AG04449 (cell line): ENCODE data around the gene ATG7.
"Not testable (repeated sequence)": the region's sequence is repeated elsewhere in the genome, so short reads cannot be mapped to it uniquely, and the experiment has no call there.

ENCODE experiments used
- CTCF ChIA-PET: fragments of 350-600 bp; formaldehyde crosslinking; extraction: SDS; loops from one replicate; lab custom pipeline; 2021; ENCODE audit warnings: antibody characterized with exemption; lab: Yijun Ruan, JAX
- POLR2A ChIA-PET: fragments of 400-600, 350-600 bp; formaldehyde crosslinking; extraction: SDS; loops from one replicate; lab custom pipeline; 2020; ENCODE audit warnings: antibody characterized with exemption, inconsistent platforms; lab: Yijun Ruan, JAX
- DNase-seq: peaks from one replicate; pipeline ENCODE4 v3.0.0-alpha.2; 2010; ENCODE audit warnings: low read depth, low spot score
- H3K4me3 ChIP-seq: 2 replicates; pipeline ENCODE4 v1.5.1; 2011; ENCODE audit warnings: low read depth, mild to moderate bottlenecking, control low read depth, low read length
- TF ChIP-seq, protein P1 (sequence below): IDR thresholded peaks from one replicate; pipeline ENCODE4 v1.5.1; 2011; ENCODE audit warnings: mild to moderate bottlenecking, moderate library complexity, low read length, control low read depth, inconsistent platforms; ENCODE audit not compliant: insufficient read depth; ENCODE audit errors: missing control alignments

The ATG7 gene

DNA sequence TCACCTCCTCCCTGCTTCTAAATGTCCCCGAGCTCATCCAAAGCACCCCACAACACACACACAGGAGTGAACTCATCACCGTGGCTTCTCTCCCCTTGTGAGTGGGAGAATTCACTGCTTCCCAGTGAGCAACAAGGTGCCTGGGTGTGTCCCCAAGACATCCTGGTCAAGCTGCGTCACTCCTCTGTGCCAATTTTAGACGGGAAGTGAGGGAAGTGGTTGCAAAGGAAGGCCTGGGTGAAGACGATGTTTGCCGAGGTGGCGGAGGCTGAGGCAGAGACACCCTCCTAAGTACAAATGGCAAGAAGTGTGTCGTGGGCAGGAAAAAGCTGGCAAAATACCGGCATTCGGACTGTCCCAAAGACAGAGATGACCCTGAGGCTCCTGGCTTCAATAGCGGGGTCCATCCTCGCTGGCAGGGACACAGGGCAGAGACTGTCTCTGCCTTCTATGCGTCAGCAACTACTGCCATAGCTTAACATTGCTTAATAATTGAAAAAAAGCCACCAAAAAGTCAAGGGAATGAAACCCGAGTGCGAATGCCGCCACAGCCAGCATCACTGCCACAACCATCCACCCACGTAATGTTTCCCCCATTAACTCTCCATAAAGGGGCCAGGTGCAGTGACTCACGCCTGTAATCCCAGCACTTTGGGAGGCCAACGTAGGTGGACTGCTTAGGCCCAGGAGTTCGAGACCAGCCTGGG, 298.7 kb downstream of the ATG7 start:
- DNase-seq = no peak
- H3K4me3 ChIP-seq = no peak overlapping the region
- ChIA-PET POLR2A (no interaction called here), CTCF (interaction anchor here (0.9 to 3.0 kb wide), 5 partner anchors 8 to 191 kb away, joined by 3 to 10 read pairs (median 3); no protein-coding TSS in a partner anchor)
- TF ChIP-seq, protein P1, sequence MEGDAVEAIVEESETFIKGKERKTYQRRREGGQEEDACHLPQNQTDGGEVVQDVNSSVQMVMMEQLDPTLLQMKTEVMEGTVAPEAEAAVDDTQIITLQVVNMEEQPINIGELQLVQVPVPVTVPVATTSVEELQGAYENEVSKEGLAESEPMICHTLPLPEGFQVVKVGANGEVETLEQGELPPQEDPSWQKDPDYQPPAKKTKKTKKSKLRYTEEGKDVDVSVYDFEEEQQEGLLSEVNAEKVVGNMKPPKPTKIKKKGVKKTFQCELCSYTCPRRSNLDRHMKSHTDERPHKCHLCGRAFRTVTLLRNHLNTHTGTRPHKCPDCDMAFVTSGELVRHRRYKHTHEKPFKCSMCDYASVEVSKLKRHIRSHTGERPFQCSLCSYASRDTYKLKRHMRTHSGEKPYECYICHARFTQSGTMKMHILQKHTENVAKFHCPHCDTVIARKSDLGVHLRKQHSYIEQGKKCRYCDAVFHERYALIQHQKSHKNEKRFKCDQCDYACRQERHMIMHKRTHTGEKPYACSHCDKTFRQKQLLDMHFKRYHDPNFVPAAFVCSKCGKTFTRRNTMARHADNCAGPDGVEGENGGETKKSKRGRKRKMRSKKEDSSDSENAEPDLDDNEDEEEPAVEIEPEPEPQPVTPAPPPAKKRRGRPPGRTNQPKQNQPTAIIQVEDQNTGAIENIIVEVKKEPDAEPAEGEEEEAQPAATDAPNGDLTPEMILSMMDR = no peak

DNA sequence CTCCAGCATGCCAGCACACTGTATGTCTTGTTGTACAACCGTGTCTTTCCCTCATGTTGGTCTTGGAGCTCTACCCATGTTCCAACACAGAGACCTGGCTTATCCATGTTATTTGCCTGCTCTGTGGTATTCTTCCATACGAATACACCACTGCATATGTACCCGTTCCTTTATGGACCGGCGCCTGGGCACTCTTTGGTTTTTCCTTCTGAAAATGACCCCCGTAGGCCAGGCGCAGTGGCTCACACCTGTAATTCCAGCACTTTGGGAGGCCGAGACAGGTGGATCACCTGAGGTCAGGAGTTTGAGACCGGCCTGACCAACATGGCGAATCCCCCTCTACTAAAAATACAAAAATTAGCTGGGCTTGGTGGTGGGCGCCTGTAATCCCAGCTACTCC, 300.5 kb downstream of the ATG7 start:
- CTCF ChIA-PET = interaction anchor here (3.0 kb wide), 1 partner anchor 193 kb away, joined by 10 read pairs; no protein-coding TSS in a partner anchor
- DNase-seq, H3K4me3 ChIP-seq, POLR2A ChIA-PET: not testable (repeated sequence)

DNA sequence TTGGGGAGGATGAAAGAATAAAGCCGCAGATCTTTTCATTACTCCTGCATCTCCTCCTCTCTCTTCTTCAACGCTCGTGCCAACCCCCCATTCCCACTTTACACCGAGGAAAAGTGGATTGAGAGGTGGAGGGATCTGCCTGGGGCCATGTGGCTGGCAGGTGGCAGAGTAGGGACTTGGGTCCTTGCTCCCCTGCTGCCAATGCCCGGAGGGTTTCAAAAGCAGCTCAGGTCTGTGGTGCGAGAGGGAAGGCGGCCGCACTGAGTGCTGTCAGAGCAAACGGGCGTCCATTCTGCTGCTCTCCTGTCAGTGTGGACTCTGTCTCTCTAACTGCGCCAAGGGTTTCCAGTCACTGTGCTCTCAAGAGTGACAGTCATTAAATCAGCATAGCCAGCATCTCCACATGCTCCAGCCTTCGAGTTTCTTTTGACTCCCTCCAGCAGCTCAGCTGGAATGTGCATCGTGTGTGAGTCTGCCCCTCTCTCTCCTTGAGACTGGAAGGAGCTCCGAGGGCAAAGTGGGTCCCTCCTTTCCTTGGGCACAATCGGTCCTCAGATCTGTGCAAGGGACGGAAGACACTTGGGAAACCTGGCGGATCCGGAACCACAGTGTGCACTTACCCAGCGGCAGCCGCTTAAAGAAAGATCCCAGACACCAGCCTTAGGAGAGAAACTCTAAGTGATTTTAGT, 302.9 kb downstream of the ATG7 start:
- ChIA-PET CTCF (interaction anchor here (1.0 to 1.9 kb wide), 4 partner anchors 9 to 196 kb away, joined by 3 to 6 read pairs (median 4); no protein-coding TSS in a partner anchor), POLR2A (interaction anchor here (0.6 to 1.0 kb wide), 2 partner anchors 26 to 65 kb away, joined by 3 read pairs; no protein-coding TSS in a partner anchor)
- H3K4me3 ChIP-seq = no peak overlapping the region
- no peak for DNase-seq
- TF ChIP-seq, protein P1 = no peak

DNA sequence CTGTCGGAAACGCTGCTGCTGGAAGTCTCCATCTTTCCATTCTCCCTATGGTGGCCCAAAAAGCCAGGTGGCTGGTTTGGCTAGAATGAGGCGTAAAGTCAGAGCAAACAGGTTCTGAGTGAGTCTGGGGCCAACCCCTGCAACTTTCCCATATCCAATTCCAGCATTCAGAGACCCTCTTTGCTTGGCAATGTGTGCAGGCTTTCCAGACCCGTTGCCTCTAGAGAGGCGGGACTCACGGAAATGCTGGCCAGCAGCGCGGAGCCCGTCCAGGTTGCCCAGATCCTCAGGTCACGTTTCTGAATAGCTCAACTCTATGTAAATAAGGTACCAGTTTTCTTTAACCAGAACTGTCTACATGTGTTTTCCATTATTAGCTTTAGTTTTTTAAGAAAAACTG, 303.5 kb downstream of the ATG7 start:
- H3K4me3 ChIP-seq = no peak overlapping the region
- no peak for DNase-seq
- ChIA-PET POLR2A (interaction anchor here (0.6 kb wide), 1 partner anchor 64 kb away, joined by 3 read pairs; no protein-coding TSS in a partner anchor), CTCF (interaction anchor here (1.0 to 1.9 kb wide), 4 partner anchors 8 to 196 kb away, joined by 3 to 6 read pairs (median 4); no protein-coding TSS in a partner anchor)
- TF ChIP-seq, protein P1 = no peak

DNA sequence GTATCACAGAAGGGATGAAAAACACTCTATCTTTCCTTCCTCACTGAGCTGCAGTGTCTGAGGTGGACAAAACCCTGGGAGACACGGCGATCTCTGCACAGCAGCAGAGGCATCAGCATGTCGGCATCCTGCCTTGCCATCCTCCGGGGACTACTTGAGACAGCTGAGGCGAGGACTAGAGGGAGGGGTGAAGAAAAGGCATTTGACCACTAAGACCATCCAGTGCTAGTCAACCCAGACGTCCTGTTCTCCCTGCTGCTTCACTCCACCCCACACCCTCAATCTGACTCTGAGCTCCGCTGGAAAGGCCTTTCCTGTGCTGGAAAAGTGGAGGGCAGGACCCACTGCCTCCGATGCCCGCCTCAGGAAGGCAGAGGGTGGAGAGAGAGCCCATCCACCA, 304.3 kb downstream of the ATG7 start:
- TF ChIP-seq, protein P1 = no peak
- ChIA-PET CTCF (interaction anchor here (1.5 kb wide), 1 partner anchor 197 kb away, joined by 6 read pairs; no protein-coding TSS in a partner anchor), POLR2A (no interaction called here)
- no peak overlapping the region for H3K4me3 ChIP-seq
- no peak for DNase-seq

DNA sequence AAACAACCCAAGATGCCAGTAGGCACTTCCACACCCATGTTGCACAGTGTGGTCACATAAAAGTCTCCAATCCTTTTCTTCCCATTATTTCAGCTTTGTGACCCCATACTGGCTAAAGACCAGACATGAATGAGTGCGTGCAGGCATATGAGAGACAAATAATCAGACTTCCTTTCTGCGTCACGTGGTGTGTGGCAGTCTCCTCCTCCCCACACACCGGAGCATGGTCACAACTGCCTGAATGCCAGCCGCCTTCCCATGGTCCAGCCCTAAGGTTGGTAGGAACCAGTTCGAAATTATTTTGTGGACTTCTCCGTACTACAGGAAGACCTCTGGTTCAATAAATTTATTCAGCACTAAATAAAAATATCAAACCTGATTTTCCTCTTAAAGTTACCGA, 306.0 kb downstream of the ATG7 start:
- TF ChIP-seq, protein P1 = no peak
- ChIA-PET CTCF (interaction anchor here (0.8 to 1.7 kb wide), 3 partner anchors 9 to 199 kb away, joined by 3 to 5 read pairs (median 3); no protein-coding TSS in a partner anchor), POLR2A (interaction anchor here (0.7 kb wide), 1 partner anchor 21 kb away, joined by 3 read pairs; no protein-coding TSS in a partner anchor)
- no peak for DNase-seq
- no peak overlapping the region for H3K4me3 ChIP-seq
